OCI-LY1 (cell line): ENCODE results near the gene RNPEPL1.

Source experiments
- EZH2 ChIP-seq: fragments of 200-600 bp; sonication (generic), shearing (Covaris generic); IDR thresholded peaks from 2 replicates; pipeline ENCODE4 v1.8.0; 2017; ENCODE audit warnings: borderline replicate concordance, mixed run types, mild to moderate bottlenecking, antibody characterized with exemption, low read length, moderate library complexity, mixed read lengths
- TF ChIP-seq, protein P1 (sequence below): fragments of 200-600 bp; sonication (generic), shearing (Covaris generic); IDR thresholded peaks from 2 replicates; pipeline ENCODE4 v1.5.1; 2017; ENCODE audit warnings: mild to moderate bottlenecking, antibody characterized with exemption, low read length, moderate library complexity, mixed read lengths

GRCh38 chr2:240523451-240524281 lies 44.6 kb upstream of the RNPEPL1 start:
- TF ChIP-seq, protein P1, sequence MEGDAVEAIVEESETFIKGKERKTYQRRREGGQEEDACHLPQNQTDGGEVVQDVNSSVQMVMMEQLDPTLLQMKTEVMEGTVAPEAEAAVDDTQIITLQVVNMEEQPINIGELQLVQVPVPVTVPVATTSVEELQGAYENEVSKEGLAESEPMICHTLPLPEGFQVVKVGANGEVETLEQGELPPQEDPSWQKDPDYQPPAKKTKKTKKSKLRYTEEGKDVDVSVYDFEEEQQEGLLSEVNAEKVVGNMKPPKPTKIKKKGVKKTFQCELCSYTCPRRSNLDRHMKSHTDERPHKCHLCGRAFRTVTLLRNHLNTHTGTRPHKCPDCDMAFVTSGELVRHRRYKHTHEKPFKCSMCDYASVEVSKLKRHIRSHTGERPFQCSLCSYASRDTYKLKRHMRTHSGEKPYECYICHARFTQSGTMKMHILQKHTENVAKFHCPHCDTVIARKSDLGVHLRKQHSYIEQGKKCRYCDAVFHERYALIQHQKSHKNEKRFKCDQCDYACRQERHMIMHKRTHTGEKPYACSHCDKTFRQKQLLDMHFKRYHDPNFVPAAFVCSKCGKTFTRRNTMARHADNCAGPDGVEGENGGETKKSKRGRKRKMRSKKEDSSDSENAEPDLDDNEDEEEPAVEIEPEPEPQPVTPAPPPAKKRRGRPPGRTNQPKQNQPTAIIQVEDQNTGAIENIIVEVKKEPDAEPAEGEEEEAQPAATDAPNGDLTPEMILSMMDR, result no peak
- no peak for TF ChIP-seq EZH2
